ENCODE results near the gene NACA. TPM values are rescaled to one million over a fixed set of nuclear protein-coding genes. Genes with fewer than 3 reads are reported as not detected.
A peak's percentile ranks its signal among the peaks of the same experiment; 100 is the strongest.

The NACA gene
- total and polyA plus RNA-seq, 2 of the 13 experiments (the other 11 are each of a cell fraction or from before 2014, with no cell fraction given) = 799 to 1,700 TPM

DNA sequence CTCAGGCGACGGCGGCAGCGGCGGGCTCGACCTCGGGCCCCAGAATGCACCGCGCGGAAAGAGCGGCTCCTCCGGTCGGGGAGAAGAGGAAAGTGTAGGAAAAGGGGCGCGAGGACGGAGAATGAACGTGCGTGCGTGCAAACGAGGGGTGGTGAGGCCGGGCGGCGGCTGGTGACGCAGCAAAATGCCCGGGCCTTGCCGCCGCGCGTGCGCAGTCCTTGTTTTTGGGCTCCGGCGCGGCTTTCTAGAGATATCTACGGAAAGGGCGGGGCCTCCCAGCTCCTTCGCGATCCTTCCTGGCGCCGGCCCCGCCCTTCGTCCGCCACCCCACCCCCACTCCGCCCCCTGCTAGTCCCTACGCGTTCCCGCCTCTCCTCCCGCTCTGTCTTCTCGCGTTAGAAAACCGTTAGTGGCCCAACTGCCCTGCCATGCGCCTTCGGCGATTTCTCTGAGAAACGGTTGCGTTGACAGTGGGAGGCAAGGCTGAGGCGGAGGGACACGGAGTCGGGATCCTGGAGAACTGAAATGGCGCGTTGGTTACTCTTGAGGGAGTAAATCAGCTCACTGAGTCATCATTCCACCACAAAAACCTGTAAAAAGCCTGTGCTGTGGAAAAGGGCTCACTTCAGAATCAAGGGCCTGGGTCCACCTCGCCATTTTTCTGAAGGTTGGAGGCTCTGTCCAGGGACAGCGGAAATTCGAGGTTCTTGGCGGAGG lies 36.8 kb downstream of the NACA start, which contains the start of gene PTGES3 (continued):
- peak; percentile 94 for TF ChIP-seq ZNF563 (CRISPR knock-in tag; IDR thresholded peaks at IDR 0.05)
- TF ChIP-seq, protein P1, sequence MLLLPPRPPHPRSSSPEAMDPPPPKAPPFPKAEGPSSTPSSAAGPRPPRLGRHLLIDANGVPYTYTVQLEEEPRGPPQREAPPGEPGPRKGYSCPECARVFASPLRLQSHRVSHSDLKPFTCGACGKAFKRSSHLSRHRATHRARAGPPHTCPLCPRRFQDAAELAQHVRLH (CRISPR knock-in tag; IDR thresholded peaks at IDR 0.05; ENCODE audit: borderline replicate concordance, low read depth) = peak; percentile 77; the same call in 1 of the 2 replicates
- TF ChIP-seq AGO2 (optimal IDR thresholded peaks at IDR 0.05; ENCODE audit: low read depth, low read length) = peak; percentile 35
- TF ChIP-seq PCBP2 (optimal IDR thresholded peaks at IDR 0.05; ENCODE audit: low read depth, low read length, poor library complexity, severe bottlenecking) = no peak
- TF ChIP-seq KDM2A (CRISPR knock-in tag; IDR thresholded peaks at IDR 0.05; ENCODE audit: borderline replicate concordance, low read depth) = peak; percentile 63
- no peak for TF ChIP-seq ZNF251 (CRISPR knock-in tag; IDR thresholded peaks at IDR 0.05)
- TF ChIP-seq, protein P2, sequence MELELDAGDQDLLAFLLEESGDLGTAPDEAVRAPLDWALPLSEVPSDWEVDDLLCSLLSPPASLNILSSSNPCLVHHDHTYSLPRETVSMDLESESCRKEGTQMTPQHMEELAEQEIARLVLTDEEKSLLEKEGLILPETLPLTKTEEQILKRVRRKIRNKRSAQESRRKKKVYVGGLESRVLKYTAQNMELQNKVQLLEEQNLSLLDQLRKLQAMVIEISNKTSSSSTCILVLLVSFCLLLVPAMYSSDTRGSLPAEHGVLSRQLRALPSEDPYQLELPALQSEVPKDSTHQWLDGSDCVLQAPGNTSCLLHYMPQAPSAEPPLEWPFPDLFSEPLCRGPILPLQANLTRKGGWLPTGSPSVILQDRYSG (CRISPR knock-in tag; IDR thresholded peaks at IDR 0.05) = peak; percentile 76
- TF ChIP-seq, protein P3, sequence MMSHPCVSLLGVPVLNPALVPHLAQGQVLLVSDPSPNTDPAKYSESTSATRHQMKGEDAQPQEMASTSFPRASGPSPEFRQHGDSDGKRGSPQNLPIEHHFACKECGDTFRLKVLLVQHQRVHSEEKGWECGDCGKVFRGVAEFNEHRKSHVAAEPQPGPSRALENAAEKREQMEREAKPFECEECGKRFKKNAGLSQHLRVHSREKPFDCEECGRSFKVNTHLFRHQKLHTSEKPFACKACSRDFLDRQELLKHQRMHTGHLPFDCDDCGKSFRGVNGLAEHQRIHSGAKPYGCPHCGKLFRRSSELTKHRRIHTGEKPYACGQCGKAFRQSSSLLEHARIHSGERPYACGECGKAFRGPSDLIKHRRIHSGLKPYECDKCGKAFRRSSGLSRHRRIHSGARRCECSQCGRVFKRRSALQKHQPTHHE (CRISPR knock-in tag; IDR thresholded peaks at IDR 0.05; ENCODE audit: borderline replicate concordance) = no peak
- TF ChIP-seq RORA (CRISPR knock-in tag; IDR thresholded peaks at IDR 0.05) = no peak
- peak; percentile 77; the same call in 1 of the 2 replicates for TF ChIP-seq MIER3 (CRISPR knock-in tag; IDR thresholded peaks at IDR 0.05; ENCODE audit: borderline replicate concordance)
- no peak; the same call in 1 of the 2 replicates for TF ChIP-seq ZNF572 (CRISPR knock-in tag; IDR thresholded peaks at IDR 0.05)
- peak; percentile 68 for TF ChIP-seq PHF5A (CRISPR knock-in tag; IDR thresholded peaks at IDR 0.05; ENCODE audit: low read depth, unreplicated experiment)
- TF ChIP-seq, protein P4, sequence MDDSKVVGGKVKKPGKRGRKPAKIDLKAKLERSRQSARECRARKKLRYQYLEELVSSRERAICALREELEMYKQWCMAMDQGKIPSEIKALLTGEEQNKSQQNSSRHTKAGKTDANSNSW (CRISPR knock-in tag; IDR thresholded peaks at IDR 0.05; ENCODE audit: borderline replicate concordance) = peak; percentile 37; the same call in 1 of the 2 replicates
- 0 out of 2 replicates have a peak, but pooled peaks have one; percentile 24 for TF ChIP-seq REXO4 (CRISPR knock-in tag; IDR thresholded peaks at IDR 0.05; ENCODE audit: borderline replicate concordance)
- peak; percentile 81 for TF ChIP-seq ZFP90 (CRISPR knock-in tag; IDR thresholded peaks at IDR 0.05; ENCODE audit: borderline replicate concordance)
- peak; percentile 90; the same call in 1 of the 2 replicates for TF ChIP-seq ZNF569 (CRISPR knock-in tag; IDR thresholded peaks at IDR 0.05; ENCODE audit: borderline replicate concordance)
- TF ChIP-seq, protein P5, sequence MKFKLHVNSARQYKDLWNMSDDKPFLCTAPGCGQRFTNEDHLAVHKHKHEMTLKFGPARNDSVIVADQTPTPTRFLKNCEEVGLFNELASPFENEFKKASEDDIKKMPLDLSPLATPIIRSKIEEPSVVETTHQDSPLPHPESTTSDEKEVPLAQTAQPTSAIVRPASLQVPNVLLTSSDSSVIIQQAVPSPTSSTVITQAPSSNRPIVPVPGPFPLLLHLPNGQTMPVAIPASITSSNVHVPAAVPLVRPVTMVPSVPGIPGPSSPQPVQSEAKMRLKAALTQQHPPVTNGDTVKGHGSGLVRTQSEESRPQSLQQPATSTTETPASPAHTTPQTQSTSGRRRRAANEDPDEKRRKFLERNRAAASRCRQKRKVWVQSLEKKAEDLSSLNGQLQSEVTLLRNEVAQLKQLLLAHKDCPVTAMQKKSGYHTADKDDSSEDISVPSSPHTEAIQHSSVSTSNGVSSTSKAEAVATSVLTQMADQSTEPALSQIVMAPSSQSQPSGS (CRISPR knock-in tag; IDR thresholded peaks at IDR 0.05) = no peak; the same call in none of the 2 replicates
- peak; percentile 40; the same call in 1 of the 2 replicates for TF ChIP-seq HIVEP1 (CRISPR knock-in tag; IDR thresholded peaks at IDR 0.05)
- TF ChIP-seq, protein P6, sequence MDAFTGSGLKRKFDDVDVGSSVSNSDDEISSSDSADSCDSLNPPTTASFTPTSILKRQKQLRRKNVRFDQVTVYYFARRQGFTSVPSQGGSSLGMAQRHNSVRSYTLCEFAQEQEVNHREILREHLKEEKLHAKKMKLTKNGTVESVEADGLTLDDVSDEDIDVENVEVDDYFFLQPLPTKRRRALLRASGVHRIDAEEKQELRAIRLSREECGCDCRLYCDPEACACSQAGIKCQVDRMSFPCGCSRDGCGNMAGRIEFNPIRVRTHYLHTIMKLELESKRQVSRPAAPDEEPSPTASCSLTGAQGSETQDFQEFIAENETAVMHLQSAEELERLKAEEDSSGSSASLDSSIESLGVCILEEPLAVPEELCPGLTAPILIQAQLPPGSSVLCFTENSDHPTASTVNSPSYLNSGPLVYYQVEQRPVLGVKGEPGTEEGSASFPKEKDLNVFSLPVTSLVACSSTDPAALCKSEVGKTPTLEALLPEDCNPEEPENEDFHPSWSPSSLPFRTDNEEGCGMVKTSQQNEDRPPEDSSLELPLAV (CRISPR knock-in tag; conservative IDR thresholded peaks at IDR 0.05; ENCODE audit: low read depth) = no peak
- no peak for TF ChIP-seq IKZF1 (IDR thresholded peaks at IDR 0.05)
- peak; percentile 97 for TF ChIP-seq ZNF558 (CRISPR knock-in tag; IDR thresholded peaks at IDR 0.05; ENCODE audit: borderline replicate concordance)
- no peak for TF ChIP-seq GZF1 (CRISPR knock-in tag; IDR thresholded peaks at IDR 0.05)
- no peak for TF ChIP-seq ZNF33A (CRISPR knock-in tag; IDR thresholded peaks at IDR 0.05; ENCODE audit: borderline replicate concordance)
- no peak for TF ChIP-seq ZNF101 (CRISPR knock-in tag; IDR thresholded peaks at IDR 0.05; ENCODE audit: borderline replicate concordance, low read depth)
